B cell (primary cell): ENCODE measurements around the gene PROM1. TPM values are rescaled to one million over a fixed set of nuclear protein-coding genes. Genes with fewer than 3 reads are reported as not detected.

Source experiments
- ATAC-seq: fragments of 200-7000 bp; cut with Tn5 transposase; one replicate; pipeline ENCODE4 v1.10.0; 2021; ENCODE audit warnings: low read depth, mild to moderate bottlenecking, moderate number of reproducible peaks, moderate library complexity
- CTCF ChIA-PET: fragments of 350-600 bp; sonication (Branson Sonifier 250); formaldehyde crosslinking; loops from one replicate; lab custom pipeline; 2021; ENCODE audit warnings: antibody characterized with exemption, inconsistent platforms; lab: Charles Lee
- POLR2A ChIA-PET: fragments of 350-600 bp; sonication (Branson Sonifier 250); formaldehyde crosslinking; loops from one replicate; lab custom pipeline; 2021; ENCODE audit warnings: antibody characterized with exemption; lab: Charles Lee
- DNase-seq: peaks from one replicate; pipeline ENCODE4 v3.0.0; 2013
- H2AFZ ChIP-seq: 2 replicates; pipeline ENCODE4 v1.6.1; 2012; ENCODE audit warnings: mild to moderate bottlenecking, low read depth, low read length; ENCODE audit not compliant: insufficient read depth, poor library complexity, severe bottlenecking
- H3K27ac ChIP-seq, 2 donors: 1 replicate in 1 of 2; 2 replicates in 1 of 2; pipeline ENCODE4 v1.5.1; 2012 to 2013; ENCODE audit warnings: low read length in 2 of 2, mild to moderate bottlenecking in 2 of 2, moderate library complexity in 1 of 2
- H3K27me3 ChIP-seq, 4 experiments: fragments of 200-600 bp in 1 of 4; sonication (generic) in 1 of 4; replicated peaks in 1 of 4; 1 replicate in 2 of 4; 2 replicates in 2 of 4; pipeline versions ENCODE4 v1.6.1 to v1.7.0; 2013 to 2016; ENCODE audit warnings: low read length in 3 of 4, mild to moderate bottlenecking in 2 of 4, mixed read lengths in 1 of 4, moderate library complexity in 1 of 4; ENCODE audit not compliant: insufficient read depth in 4 of 4, control insufficient read depth in 3 of 4; ENCODE audit errors: control extremely low read depth in 1 of 4
- H3K36me3 ChIP-seq, 2 experiments: replicated peaks in 1 of 2; 1 replicate in 1 of 2; 2 replicates in 1 of 2; pipeline versions ENCODE4 v1.6.1 to v1.7.1; 2013; ENCODE audit warnings: low read length in 1 of 2; ENCODE audit not compliant: insufficient read depth in 2 of 2, control insufficient read depth in 1 of 2; ENCODE audit errors: control extremely low read depth in 1 of 2, extremely low read depth in 1 of 2
- H3K4me1 ChIP-seq, 2 donors: fragments of 200-600 bp in 1 of 2; sonication (generic) in 1 of 2; 1 replicate in 1 of 2; 2 replicates in 1 of 2; pipeline versions ENCODE4 v1.5.1 to v1.6.1; 2013 to 2017; ENCODE audit warnings: low read length in 2 of 2; ENCODE audit not compliant: control insufficient read depth in 2 of 2, insufficient read depth in 2 of 2
- H3K4me2 ChIP-seq: replicated peaks from 2 replicates; pipeline ENCODE3; 2012; ENCODE audit warnings: mild to moderate bottlenecking, low read depth, low read length; ENCODE audit not compliant: poor library complexity, severe bottlenecking
- H3K4me3 ChIP-seq, 5 experiments: fragments of 200-600 bp in 1 of 5; sonication (generic) in 1 of 5; 1 replicate in 3 of 5; 2 replicates in 2 of 5; pipeline versions ENCODE4 v1.5.1 to v1.7.0; 2011 to 2016; ENCODE audit warnings: low read length in 4 of 5, mild to moderate bottlenecking in 4 of 5, low read depth in 2 of 5, control low read depth in 1 of 5, moderate library complexity in 1 of 5; ENCODE audit not compliant: insufficient read depth in 1 of 5; ENCODE audit errors: control extremely low read depth in 1 of 5, extremely low read depth in 1 of 5
- H3K79me2 ChIP-seq: fragments of 200-600 bp; sonication (generic); one replicate; pipeline ENCODE4 v1.6.0; 2016; ENCODE audit warnings: low read length; ENCODE audit not compliant: control insufficient read depth, insufficient read depth
- H3K9ac ChIP-seq: fragments of 200-600 bp; sonication (generic); 2 replicates; pipeline ENCODE4 v1.6.1; 2017; ENCODE audit warnings: mild to moderate bottlenecking, low read length, moderate library complexity
- H3K9me3 ChIP-seq, 3 donors: one replicate each; pipeline versions ENCODE4 v1.6.1 to v1.7.1; 2013; ENCODE audit warnings: low read length in 2 of 3; ENCODE audit not compliant: control insufficient read depth in 2 of 3, insufficient read depth in 1 of 3; ENCODE audit errors: control extremely low read depth in 1 of 3
- H4K20me1 ChIP-seq: 2 replicates; pipeline ENCODE4 v1.6.0; 2012; ENCODE audit warnings: mild to moderate bottlenecking, low read length; ENCODE audit not compliant: insufficient read depth, control insufficient read depth, poor library complexity, severe bottlenecking
- H3K27ac Mint-ChIP-seq: one replicate; pipeline ENCODE4 v1.8.0; 2021; ENCODE audit warnings: mixed read lengths
- H3K27me3 Mint-ChIP-seq: one replicate; pipeline ENCODE4 v1.8.0; 2021; ENCODE audit warnings: mixed read lengths
- H3K4me1 Mint-ChIP-seq: one replicate; pipeline ENCODE4 v1.8.0; 2021; ENCODE audit warnings: mixed read lengths
- H3K4me3 Mint-ChIP-seq: one replicate; pipeline ENCODE4 v1.8.0; 2021; ENCODE audit warnings: mixed read lengths
- H3K9me3 Mint-ChIP-seq: one replicate; pipeline ENCODE4 v1.8.0; 2022; ENCODE audit warnings: mixed read lengths; ENCODE audit not compliant: insufficient read depth
- CTCF ChIP-seq: fragments of 200-600 bp; IDR thresholded peaks from one replicate; pipeline ENCODE4 v1.8.0; 2022; ENCODE audit warnings: antibody characterized with exemption, mild to moderate bottlenecking
- EZH2 ChIP-seq: IDR thresholded peaks from 2 replicates; pipeline ENCODE4 v1.6.1; 2012; ENCODE audit warnings: borderline replicate concordance, low read depth, mild to moderate bottlenecking, moderate library complexity, low read length; ENCODE audit not compliant: insufficient read depth, poor library complexity, severe bottlenecking
- WGBS: methylation state at CpG from one replicate; pipeline ENCODE4 v1.1.5; 2013; ENCODE audit warnings: missing lambda C conversion rate; ENCODE audit not compliant: insufficient coverage; 5-methylcytosine and 5-hydroxymethylcytosine counted together
- intact Hi-C: fragments of 100-400 bp; cut with micrococcal nuclease; formaldehyde crosslinking; loops from one replicate; pipeline ENCODE4 v1.10.0; 2022
- polyA plus RNA-seq: library from polyadenylated mRNA; depleted of rRNA; stranded (reverse); fragments of >200 nt; gene quantifications from 2 replicates; pipeline ENCODE4 v1.2.3, GENCODE V29; 2012
- total RNA-seq, 2 donors: library from RNA; stranded (reverse); fragments of 120-200 nt in 1 of 2; gene quantifications; 1 replicate in 1 of 2; 2 replicates in 1 of 2; pipeline versions ENCODE4 v1.2.3 to v1.2.4, GENCODE V29; 2013 to 2022

Gene PROM1
- total and polyA plus RNA-seq, 2 donors (not counting 1 experiment from before 2014, with no cell fraction given), result 0.04 TPM; not detected in 1

DNA sequence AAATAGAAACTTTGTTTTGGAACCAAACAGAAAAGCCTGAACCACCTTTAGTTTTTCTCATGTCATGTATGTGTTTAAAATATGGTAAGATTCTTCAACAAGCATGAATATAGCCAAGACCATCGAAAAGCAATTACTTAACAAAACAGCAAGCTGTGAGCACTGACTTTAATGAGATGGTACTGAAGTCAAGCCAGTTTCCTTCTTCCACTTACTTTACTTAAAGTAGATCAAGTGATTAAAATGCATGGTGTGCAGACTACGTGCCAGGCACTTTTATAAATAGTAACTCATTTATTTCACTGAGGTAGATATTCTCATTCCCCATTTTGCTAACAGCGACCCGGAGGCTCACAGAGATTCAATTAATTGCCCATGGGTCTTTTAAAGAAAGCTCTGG lies 74.7 kb downstream of the PROM1 start:
- ATAC-seq, result no peak
- H4K20me1 ChIP-seq, result no peaks in the 10 kb centered on the region
- H3K9ac ChIP-seq, result no peak overlapping the region
- no peak overlapping the region for H3K4me3 ChIP-seq
- CTCF ChIA-PET, result interaction anchor here (1.3 kb wide), 1 partner anchor 127 kb away, joined by 3 read pairs; no protein-coding TSS in a partner anchor
- Mint-ChIP-seq H3K4me3 (no peak overlapping the region), H3K9me3 (no peaks in the 10 kb centered on the region), H3K4me1 (no peaks in the 10 kb centered on the region), H3K27ac (no peak overlapping the region), H3K27me3 (peaks cover 5% of the 10 kb centered on the region)
- H2AFZ ChIP-seq, result no peak overlapping the region
- H3K9me3 ChIP-seq, result no peaks in the 10 kb centered on the region
- no peaks in the 10 kb centered on the region for H3K27me3 ChIP-seq
- intact Hi-C loops, result no loop called here
- H3K4me2 ChIP-seq, result no peak overlapping the region
- no peak for DNase-seq
- WGBS, result no CpG with 5 or more reads among the region's 4 CpGs
- TF ChIP-seq EZH2 (no peak), CTCF (no peak)
- no peaks in the 10 kb centered on the region for H3K36me3 ChIP-seq
- POLR2A ChIA-PET, result no interaction called here
- H3K4me1 ChIP-seq, result no peaks in the 10 kb centered on the region
- H3K27ac ChIP-seq, result no peak overlapping the region
- no peaks in the 10 kb centered on the region for H3K79me2 ChIP-seq

- H3K4me1 Mint-ChIP-seq, result no peaks in the 10 kb centered on the region
- Histone ChIP-seq H3K79me2 (no peaks in the 10 kb centered on the region), H2AFZ (no peak overlapping the region), H3K4me2 (no peak overlapping the region), H3K27ac (no peak overlapping the region), H4K20me1 (no peaks in the 10 kb centered on the region), H3K27me3 (no peaks in the 10 kb centered on the region), H3K9ac (no peak overlapping the region), H3K36me3 (no peaks in the 10 kb centered on the region), H3K9me3 (no peaks in the 10 kb centered on the region), H3K4me1 (no peaks in the 10 kb centered on the region), H3K4me3 (no peak overlapping the region)
- intact Hi-C loops, result no loop called here
- POLR2A ChIA-PET, result no interaction called here
- H3K9me3 Mint-ChIP-seq, result no peaks in the 10 kb centered on the region
- 94% methylated on average over 5 of the region's 5 CpGs for WGBS
- CTCF ChIA-PET, result interaction anchor here (0.7 to 1.3 kb wide), 5 partner anchors 11 to 259 kb away, joined by 3 read pairs; no protein-coding TSS in a partner anchor
- ATAC-seq (no peak), DNase-seq (no peak)
- no peak overlapping the region for H3K4me3 Mint-ChIP-seq
- TF ChIP-seq EZH2 (no peak), CTCF (no peak)
- H3K27me3 Mint-ChIP-seq, result peaks cover 3% of the 10 kb centered on the region
- no peak overlapping the region for H3K27ac Mint-ChIP-seq
Observed at GRCh38 chr4:16007471-16008095, 76.2 kb downstream of the PROM1 start.
